Endothelial cell of umbilical vein (primary cell): ENCODE results near the gene DUOXA2.

Experiments used
- EZH2 ChIP-seq: IDR thresholded peaks from 2 replicates; pipeline ENCODE4 v1.6.1; 2012; ENCODE audit warnings: borderline replicate concordance, low read depth, mild to moderate bottlenecking, moderate library complexity, low read length, inconsistent platforms; ENCODE audit not compliant: severe bottlenecking
- GATA2 ChIP-seq: IDR thresholded peaks from 2 replicates; pipeline ENCODE4 v1.7.0; 2011; ENCODE audit warnings: low read depth, mild to moderate bottlenecking, moderate library complexity, mixed read lengths, low read length; ENCODE audit not compliant: insufficient read length, insufficient read depth
- MYC ChIP-seq: IDR thresholded peaks from one replicate; pipeline ENCODE4 v1.6.1; 2011; ENCODE audit warnings: mild to moderate bottlenecking, low read depth, low read length
- POLR2A ChIP-seq: IDR thresholded peaks from 2 replicates; pipeline ENCODE4 v1.6.1; 2012; ENCODE audit warnings: low read depth, mild to moderate bottlenecking, control low read depth, low read length
- POLR2AphosphoS5 ChIP-seq: IDR thresholded peaks from 2 replicates; pipeline ENCODE4 v1.6.1; 2012; ENCODE audit warnings: low read depth, mild to moderate bottlenecking, control low read depth, low read length, moderate library complexity; ENCODE audit not compliant: insufficient read depth
- TF ChIP-seq, protein P1 (sequence below), 2 donors: IDR thresholded peaks; 1 replicate in 1 of 2; 2 replicates in 1 of 2; pipeline ENCODE4 v1.5.1; 2011; ENCODE audit warnings: low read length in 2 of 2, mild to moderate bottlenecking in 2 of 2, moderate library complexity in 2 of 2, control low read depth in 1 of 2, inconsistent platforms in 1 of 2, low read depth in 1 of 2; ENCODE audit not compliant: insufficient read depth in 1 of 2; ENCODE audit errors: extremely low read depth in 1 of 2
- TF ChIP-seq, protein P2 (sequence below): IDR thresholded peaks from 2 replicates; pipeline ENCODE4 v1.6.1; 2011; ENCODE audit not compliant: insufficient read depth, insufficient read length

DNA sequence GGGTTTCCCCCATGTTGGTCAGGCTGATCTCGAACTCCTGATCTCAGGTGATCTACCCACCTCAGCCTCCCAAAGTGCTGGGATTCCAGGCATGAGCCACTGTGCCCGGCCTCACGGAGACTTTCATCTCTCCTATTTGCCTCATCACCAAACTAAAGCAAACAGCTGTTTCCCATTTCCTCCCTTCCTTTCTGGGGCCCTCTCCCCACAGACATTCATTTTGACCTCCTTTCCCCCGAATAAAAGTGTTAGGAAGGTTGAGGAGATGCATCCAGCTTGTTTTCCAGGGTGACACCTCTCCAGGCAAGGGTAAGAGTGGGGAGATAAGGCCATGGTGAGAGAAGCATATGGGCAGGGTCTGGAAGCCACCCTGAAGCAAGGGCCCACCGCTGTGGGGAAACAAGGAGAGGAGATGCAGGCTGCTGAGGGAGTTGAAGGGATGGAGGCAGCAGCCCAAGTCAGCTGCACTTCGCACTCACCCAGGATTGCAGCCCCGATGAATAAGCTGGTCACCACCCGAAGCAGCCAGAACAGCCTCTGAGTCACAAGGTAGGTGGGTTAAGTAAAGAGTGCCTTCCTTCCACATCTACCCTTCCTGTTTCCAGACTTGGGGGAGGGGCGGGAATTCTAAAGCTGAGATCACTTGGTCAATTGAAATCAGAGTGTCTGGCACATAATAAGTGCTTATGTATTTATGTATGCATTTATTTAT is 7.7 kb downstream of the DUOXA2 start:
- TF ChIP-seq, protein P1, sequence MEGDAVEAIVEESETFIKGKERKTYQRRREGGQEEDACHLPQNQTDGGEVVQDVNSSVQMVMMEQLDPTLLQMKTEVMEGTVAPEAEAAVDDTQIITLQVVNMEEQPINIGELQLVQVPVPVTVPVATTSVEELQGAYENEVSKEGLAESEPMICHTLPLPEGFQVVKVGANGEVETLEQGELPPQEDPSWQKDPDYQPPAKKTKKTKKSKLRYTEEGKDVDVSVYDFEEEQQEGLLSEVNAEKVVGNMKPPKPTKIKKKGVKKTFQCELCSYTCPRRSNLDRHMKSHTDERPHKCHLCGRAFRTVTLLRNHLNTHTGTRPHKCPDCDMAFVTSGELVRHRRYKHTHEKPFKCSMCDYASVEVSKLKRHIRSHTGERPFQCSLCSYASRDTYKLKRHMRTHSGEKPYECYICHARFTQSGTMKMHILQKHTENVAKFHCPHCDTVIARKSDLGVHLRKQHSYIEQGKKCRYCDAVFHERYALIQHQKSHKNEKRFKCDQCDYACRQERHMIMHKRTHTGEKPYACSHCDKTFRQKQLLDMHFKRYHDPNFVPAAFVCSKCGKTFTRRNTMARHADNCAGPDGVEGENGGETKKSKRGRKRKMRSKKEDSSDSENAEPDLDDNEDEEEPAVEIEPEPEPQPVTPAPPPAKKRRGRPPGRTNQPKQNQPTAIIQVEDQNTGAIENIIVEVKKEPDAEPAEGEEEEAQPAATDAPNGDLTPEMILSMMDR (IDR thresholded peaks at IDR 0.05; ENCODE audit: extremely low read depth in 1 of 2, insufficient read depth in 1 of 2, low read depth in 1 of 2, low read length in 2 of 2), result no peak
- TF ChIP-seq EZH2, result no peak
- TF ChIP-seq POLR2AphosphoS5, result peak; percentile 26
- TF ChIP-seq, protein P2, sequence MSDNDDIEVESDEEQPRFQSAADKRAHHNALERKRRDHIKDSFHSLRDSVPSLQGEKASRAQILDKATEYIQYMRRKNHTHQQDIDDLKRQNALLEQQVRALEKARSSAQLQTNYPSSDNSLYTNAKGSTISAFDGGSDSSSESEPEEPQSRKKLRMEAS, result no peak
- TF ChIP-seq GATA2, result no peak
- TF ChIP-seq POLR2A, result no peak
- no peak for TF ChIP-seq MYC
